Activated naive CD8-positive, alpha-beta T cell treated with anti-CD3 and anti-CD28 coated beads, Interleukin-2, amount 50 U/mL, for 24 hours (primary cell): ENCODE measurements around the gene RMC1.
A peak's percentile ranks its signal among the peaks of the same experiment; 100 is the strongest.

Experiments used
- ATAC-seq: fragments of 150-1000 bp; cut with Tn5 transposase; one replicate; pipeline ENCODE4 v1.10.0; 2021
- DNase-seq: peaks from one replicate; pipeline ENCODE4 v3.0.0; 2021
- H3K27ac Mint-ChIP-seq: one replicate; pipeline ENCODE4 v1.8.0; 2021; ENCODE audit warnings: mild to moderate bottlenecking, mixed read lengths
- H3K27me3 Mint-ChIP-seq: one replicate; pipeline ENCODE4 v1.8.0; 2021; ENCODE audit warnings: mixed read lengths
- H3K36me3 Mint-ChIP-seq: one replicate; pipeline ENCODE4 v1.8.0; 2021; ENCODE audit warnings: low read depth, mixed read lengths
- H3K4me1 Mint-ChIP-seq: one replicate; pipeline ENCODE4 v1.8.0; 2021; ENCODE audit warnings: mixed read lengths
- H3K4me3 Mint-ChIP-seq: one replicate; pipeline ENCODE4 v1.8.0; 2021; ENCODE audit warnings: mild to moderate bottlenecking, moderate library complexity, mixed read lengths
- H3K9me3 Mint-ChIP-seq: one replicate; pipeline ENCODE4 v1.8.0; 2021; ENCODE audit warnings: mixed read lengths

RMC1 gene

GRCh38 chr18:23534276-23534675 lies 31.0 kb downstream of the RMC1 start:
- H3K4me3 Mint-ChIP-seq = no peak overlapping the region
- no peak for DNase-seq
- no peak for ATAC-seq
- H3K9me3 Mint-ChIP-seq = no peaks in the 10 kb centered on the region
- no peaks in the 10 kb centered on the region for H3K27me3 Mint-ChIP-seq
- H3K4me1 Mint-ChIP-seq = peaks cover 11% of the 10 kb centered on the region
- H3K36me3 Mint-ChIP-seq = peaks cover 64% of the 10 kb centered on the region
- no peak overlapping the region for H3K27ac Mint-ChIP-seq

GRCh38 chr18:23536204-23536603 lies 32.9 kb downstream of the RMC1 start:
- no peak overlapping the region for H3K4me3 Mint-ChIP-seq
- no peak overlapping the region for H3K27ac Mint-ChIP-seq
- peaks cover 16% of the 10 kb centered on the region for H3K4me1 Mint-ChIP-seq
- peaks cover 62% of the 10 kb centered on the region for H3K36me3 Mint-ChIP-seq
- no peak for ATAC-seq
- H3K27me3 Mint-ChIP-seq = no peaks in the 10 kb centered on the region
- no peak for DNase-seq
- no peaks in the 10 kb centered on the region for H3K9me3 Mint-ChIP-seq

GRCh38 chr18:23537274-23537673 lies 34.0 kb downstream of the RMC1 start:
- H3K36me3 Mint-ChIP-seq = peaks cover 56% of the 10 kb centered on the region
- ATAC-seq (no peak), DNase-seq (no peak)
- H3K4me3 Mint-ChIP-seq = no peak overlapping the region
- no peaks in the 10 kb centered on the region for H3K27me3 Mint-ChIP-seq
- no peak overlapping the region for H3K27ac Mint-ChIP-seq
- H3K9me3 Mint-ChIP-seq = no peaks in the 10 kb centered on the region
- peaks cover 25% of the 10 kb centered on the region for H3K4me1 Mint-ChIP-seq

GRCh38 chr18:23538001-23538400 lies 34.7 kb downstream of the RMC1 start:
- Mint-ChIP-seq H3K27me3 (no peaks in the 10 kb centered on the region), H3K4me3 (no peak overlapping the region), H3K4me1 (peaks cover 28% of the 10 kb centered on the region), H3K27ac (no peak overlapping the region), H3K9me3 (no peaks in the 10 kb centered on the region), H3K36me3 (peaks cover 51% of the 10 kb centered on the region)
- DNase-seq (no peak), ATAC-seq (no peak)

GRCh38 chr18:23538870-23539269 lies 35.6 kb downstream of the RMC1 start:
- no peak overlapping the region for H3K4me3 Mint-ChIP-seq
- no peak for ATAC-seq
- peaks cover 52% of the 10 kb centered on the region for H3K36me3 Mint-ChIP-seq
- H3K27me3 Mint-ChIP-seq = no peaks in the 10 kb centered on the region
- peaks cover 28% of the 10 kb centered on the region for H3K4me1 Mint-ChIP-seq
- DNase-seq = no peak
- H3K9me3 Mint-ChIP-seq = no peaks in the 10 kb centered on the region
- H3K27ac Mint-ChIP-seq = no peak overlapping the region

GRCh38 chr18:23539296-23539695 lies 36.0 kb downstream of the RMC1 start:
- Mint-ChIP-seq H3K27ac (no peak overlapping the region), H3K9me3 (no peaks in the 10 kb centered on the region), H3K36me3 (peaks cover 55% of the 10 kb centered on the region), H3K4me3 (no peak overlapping the region), H3K4me1 (peaks cover 28% of the 10 kb centered on the region), H3K27me3 (no peaks in the 10 kb centered on the region)
- DNase-seq = no peak
- ATAC-seq = no peak

- no peak for DNase-seq
- Mint-ChIP-seq H3K27me3 (no peaks in the 10 kb centered on the region), H3K36me3 (peaks cover 58% of the 10 kb centered on the region), H3K27ac (peak overlapping the region; percentile 7), H3K9me3 (no peaks in the 10 kb centered on the region), H3K4me1 (peaks cover 28% of the 10 kb centered on the region), H3K4me3 (no peak overlapping the region)
- ATAC-seq = no peak
Measured at GRCh38 chr18:23539911-23540525, 36.7 kb downstream of the RMC1 start.

GRCh38 chr18:23540867-23541266 lies 37.6 kb downstream of the RMC1 start:
- Mint-ChIP-seq H3K27ac (peak overlapping the region; percentile 26), H3K9me3 (no peaks in the 10 kb centered on the region), H3K4me3 (no peak overlapping the region), H3K27me3 (no peaks in the 10 kb centered on the region), H3K36me3 (peaks cover 55% of the 10 kb centered on the region), H3K4me1 (peaks cover 28% of the 10 kb centered on the region)
- DNase-seq = no peak
- peak; percentile 40 for ATAC-seq

- Mint-ChIP-seq H3K36me3 (peaks cover 56% of the 10 kb centered on the region), H3K27ac (peak overlapping the region; percentile 26), H3K4me1 (peaks cover 30% of the 10 kb centered on the region), H3K9me3 (no peaks in the 10 kb centered on the region), H3K27me3 (no peaks in the 10 kb centered on the region), H3K4me3 (no peak overlapping the region)
- ATAC-seq = no peak
- DNase-seq = no peak
Measured at GRCh38 chr18:23541349-23542093, 38.2 kb downstream of the RMC1 start.

GRCh38 chr18:23542461-23542860 lies 39.1 kb downstream of the RMC1 start:
- Mint-ChIP-seq H3K9me3 (no peaks in the 10 kb centered on the region), H3K36me3 (peaks cover 57% of the 10 kb centered on the region), H3K4me3 (no peak overlapping the region), H3K27ac (no peak overlapping the region), H3K27me3 (no peaks in the 10 kb centered on the region), H3K4me1 (peaks cover 31% of the 10 kb centered on the region)
- no peak for ATAC-seq
- DNase-seq = no peak

GRCh38 chr18:23545247-23545789 lies 42.0 kb downstream of the RMC1 start:
- DNase-seq = no peak
- H3K27me3 Mint-ChIP-seq = no peaks in the 10 kb centered on the region
- peaks cover 49% of the 10 kb centered on the region for H3K36me3 Mint-ChIP-seq
- no peaks in the 10 kb centered on the region for H3K9me3 Mint-ChIP-seq
- H3K4me1 Mint-ChIP-seq = peaks cover 24% of the 10 kb centered on the region
- H3K27ac Mint-ChIP-seq = no peak overlapping the region
- no peak for ATAC-seq
- no peak overlapping the region for H3K4me3 Mint-ChIP-seq

GRCh38 chr18:23547306-23547705 lies 44.0 kb downstream of the RMC1 start:
- Mint-ChIP-seq H3K9me3 (no peaks in the 10 kb centered on the region), H3K4me3 (no peak overlapping the region), H3K27ac (no peak overlapping the region), H3K36me3 (peaks cover 53% of the 10 kb centered on the region), H3K4me1 (peaks cover 6% of the 10 kb centered on the region), H3K27me3 (no peaks in the 10 kb centered on the region)
- no peak for DNase-seq
- ATAC-seq = no peak

- H3K4me3 Mint-ChIP-seq = no peak overlapping the region
- no peaks in the 10 kb centered on the region for H3K27me3 Mint-ChIP-seq
- H3K27ac Mint-ChIP-seq = peak overlapping the region; percentile 8
- H3K4me1 Mint-ChIP-seq = peaks cover 3% of the 10 kb centered on the region
- peaks cover 57% of the 10 kb centered on the region for H3K36me3 Mint-ChIP-seq
- no peaks in the 10 kb centered on the region for H3K9me3 Mint-ChIP-seq
- no peak for DNase-seq
- ATAC-seq = no peak
Measured at GRCh38 chr18:23547846-23548245, 44.5 kb downstream of the RMC1 start.

- Mint-ChIP-seq H3K36me3 (peaks cover 59% of the 10 kb centered on the region), H3K27ac (no peak overlapping the region), H3K4me3 (no peak overlapping the region), H3K9me3 (no peaks in the 10 kb centered on the region), H3K4me1 (peaks cover 3% of the 10 kb centered on the region), H3K27me3 (no peaks in the 10 kb centered on the region)
- ATAC-seq (no peak), DNase-seq (no peak)
Measured at GRCh38 chr18:23548275-23548674, 45.0 kb downstream of the RMC1 start.

- no peak for ATAC-seq
- H3K27me3 Mint-ChIP-seq = no peaks in the 10 kb centered on the region
Measured at GRCh38 chr18:23548719-23549118, 45.4 kb downstream of the RMC1 start.

More at GRCh38 chr18:23548719-23549118, 45.4 kb downstream of the RMC1 start:
- Mint-ChIP-seq H3K4me1 (peaks cover 3% of the 10 kb centered on the region), H3K9me3 (no peaks in the 10 kb centered on the region), H3K4me3 (no peak overlapping the region), H3K36me3 (peaks cover 57% of the 10 kb centered on the region), H3K27ac (no peak overlapping the region)
- DNase-seq = no peak
